H9 (cell line): ENCODE measurements around the gene TMEM95. TPM values are rescaled to one million over a fixed set of nuclear protein-coding genes. Genes with fewer than 3 reads are reported as not detected.

Experiments used
- DNase-seq: peaks from one replicate; pipeline ENCODE4 v3.0.0-alpha.2; 2017
- H2AFZ ChIP-seq: one replicate; pipeline ENCODE4 v1.6.1; 2013; ENCODE audit warnings: mild to moderate bottlenecking, low read length, control low read depth, moderate library complexity
- H2AK5ac ChIP-seq: 2 replicates; pipeline ENCODE4 v1.6.1; 2013; ENCODE audit warnings: low read length, control low read depth, mixed read lengths; ENCODE audit not compliant: insufficient read length
- H2BK120ac ChIP-seq: one replicate; pipeline ENCODE4 v1.6.1; 2013; ENCODE audit warnings: low read depth, mild to moderate bottlenecking, low read length, control low read depth, inconsistent platforms; ENCODE audit not compliant: poor library complexity, severe bottlenecking
- H2BK12ac ChIP-seq: 2 replicates; pipeline ENCODE4 v1.6.1; 2013; ENCODE audit warnings: low read length, control low read depth, mixed read lengths, low read depth; ENCODE audit not compliant: insufficient read length
- H2BK15ac ChIP-seq: 2 replicates; pipeline ENCODE4 v1.6.1; 2013; ENCODE audit warnings: low read depth, low read length, control low read depth
- H2BK20ac ChIP-seq: one replicate; pipeline ENCODE4 v1.6.1; 2013; ENCODE audit warnings: low read depth, mild to moderate bottlenecking, low read length, control low read depth, inconsistent platforms; ENCODE audit not compliant: poor library complexity, severe bottlenecking
- H2BK5ac ChIP-seq: 2 replicates; pipeline ENCODE4 v1.6.1; 2013; ENCODE audit warnings: low read length, control low read depth, mixed read lengths; ENCODE audit not compliant: insufficient read length
- H3K14ac ChIP-seq: 2 replicates; pipeline ENCODE4 v1.6.1; 2013; ENCODE audit warnings: low read length, control low read depth; ENCODE audit not compliant: insufficient read depth
- H3K18ac ChIP-seq: 2 replicates; pipeline ENCODE4 v1.6.1; 2013; ENCODE audit warnings: low read depth, mild to moderate bottlenecking, mixed read lengths, low read length, control low read depth; ENCODE audit not compliant: insufficient read length
- H3K23ac ChIP-seq: 2 replicates; pipeline ENCODE4 v1.6.1; 2013; ENCODE audit warnings: low read length, control low read depth, mixed read lengths, low read depth; ENCODE audit not compliant: insufficient read length
- H3K23me2 ChIP-seq: 2 replicates; pipeline ENCODE4 v1.6.1; 2013; ENCODE audit warnings: low read depth, mild to moderate bottlenecking, mixed read lengths, low read length, control low read depth; ENCODE audit not compliant: insufficient read length, poor library complexity, severe bottlenecking
- H3K27ac ChIP-seq: 2 replicates; pipeline ENCODE4 v1.5.1; 2013; ENCODE audit warnings: low read length, control low read depth, mixed read lengths, low read depth; ENCODE audit not compliant: insufficient read length
- H3K27me3 ChIP-seq: 2 replicates; pipeline ENCODE4 v1.6.1; 2013; ENCODE audit warnings: low read length, control low read depth, inconsistent platforms; ENCODE audit not compliant: insufficient read depth
- H3K4ac ChIP-seq: 2 replicates; pipeline ENCODE4 v1.6.1; 2013; ENCODE audit warnings: low read depth, mild to moderate bottlenecking, control low read depth, inconsistent platforms, low read length, moderate library complexity
- H3K4me1 ChIP-seq: 2 replicates; pipeline ENCODE4 v1.6.1; 2013; ENCODE audit warnings: low read length, control low read depth, inconsistent platforms; ENCODE audit not compliant: insufficient read depth
- H3K4me2 ChIP-seq: 2 replicates; pipeline ENCODE4 v1.6.1; 2013; ENCODE audit warnings: low read length, control low read depth, mixed read lengths; ENCODE audit not compliant: insufficient read length, insufficient read depth
- H3K56ac ChIP-seq: 2 replicates; pipeline ENCODE4 v1.6.1; 2013; ENCODE audit warnings: low read depth, mild to moderate bottlenecking, mixed read lengths, low read length, control low read depth; ENCODE audit not compliant: insufficient read length
- H3K79me1 ChIP-seq: 2 replicates; pipeline ENCODE4 v1.6.1; 2013; ENCODE audit warnings: low read depth, mild to moderate bottlenecking, moderate library complexity, low read length, control low read depth, inconsistent platforms; ENCODE audit not compliant: insufficient read depth, poor library complexity, severe bottlenecking
- H3K79me2 ChIP-seq: 2 replicates; pipeline ENCODE4 v1.6.1; 2013; ENCODE audit warnings: low read length, control low read depth, inconsistent platforms; ENCODE audit not compliant: insufficient read depth
- H3K9ac ChIP-seq: 2 replicates; pipeline ENCODE4 v1.6.1; 2013; ENCODE audit warnings: low read length, control low read depth, mixed read lengths; ENCODE audit not compliant: insufficient read length; ENCODE audit errors: extremely low read depth
- H3K9me3 ChIP-seq: one replicate; pipeline ENCODE4 v1.6.1; 2013; ENCODE audit warnings: low read depth, low read length, inconsistent platforms; ENCODE audit not compliant: control insufficient read depth
- H3T11ph ChIP-seq: one replicate; pipeline ENCODE4 v1.6.1; 2013; ENCODE audit warnings: mild to moderate bottlenecking, low read length, control low read depth, inconsistent platforms
- H4K20me1 ChIP-seq: one replicate; pipeline ENCODE4 v1.6.1; 2013; ENCODE audit not compliant: control insufficient read depth, insufficient read length, insufficient read depth
- H4K5ac ChIP-seq: 2 replicates; pipeline ENCODE4 v1.6.1; 2013; ENCODE audit warnings: low read depth, mild to moderate bottlenecking, mixed read lengths, low read length, control low read depth; ENCODE audit not compliant: insufficient read length
- H4K8ac ChIP-seq: replicated peaks from 2 replicates; pipeline ENCODE4 v1.6.1; 2013; ENCODE audit warnings: low read length, control low read depth, mixed read lengths, low read depth; ENCODE audit not compliant: insufficient read length
- H4K91ac ChIP-seq: 2 replicates; pipeline ENCODE4 v1.6.1; 2013; ENCODE audit warnings: low read depth, mild to moderate bottlenecking, moderate library complexity, mixed read lengths, low read length, control low read depth; ENCODE audit not compliant: insufficient read length
- H3K27ac Mint-ChIP-seq, 3 experiments: 2 replicates in 2 of 3; 3 replicates in 1 of 3; pipeline ENCODE4 v1.8.0; 2020 to 2021; ENCODE audit warnings: mixed read lengths in 3 of 3, mild to moderate bottlenecking in 1 of 3, moderate library complexity in 1 of 3
- H3K27me3 Mint-ChIP-seq: 2 replicates; pipeline ENCODE4 v1.8.0; 2021; ENCODE audit warnings: low read depth, mild to moderate bottlenecking, moderate library complexity, mixed read lengths
- H3K36me3 Mint-ChIP-seq, 3 experiments: 2 replicates in 2 of 3; 3 replicates in 1 of 3; pipeline ENCODE4 v1.8.0; 2020 to 2021; ENCODE audit warnings: low read depth in 3 of 3, mixed read lengths in 3 of 3; ENCODE audit not compliant: insufficient read depth in 1 of 3
- H3K4me1 Mint-ChIP-seq, 2 experiments: 2 replicates each; pipeline ENCODE4 v1.8.0; 2020; ENCODE audit warnings: mixed read lengths in 2 of 2
- H3K4me3 Mint-ChIP-seq, 2 experiments: 2 replicates in 1 of 2; 3 replicates in 1 of 2; pipeline ENCODE4 v1.8.0; 2020 to 2021; ENCODE audit warnings: mild to moderate bottlenecking in 2 of 2, mixed read lengths in 2 of 2, moderate library complexity in 1 of 2
- H3K9me3 Mint-ChIP-seq, 2 experiments: 2 replicates in 1 of 2; 3 replicates in 1 of 2; pipeline ENCODE4 v1.8.0; 2020; ENCODE audit warnings: mild to moderate bottlenecking in 2 of 2, mixed read lengths in 2 of 2, moderate library complexity in 1 of 2
- WGBS: extraction: QIAGEN DNeasy Blood & Tissue Kit; methylation state at CpG from one replicate; pipeline ENCODE4 v1.1.7; 2013; ENCODE audit warnings: missing lambda C conversion rate, low lambda C conversion rate, mixed read lengths; ENCODE audit not compliant: insufficient read length; ENCODE audit errors: extremely low coverage; 5-methylcytosine and 5-hydroxymethylcytosine counted together
- total RNA-seq: library from RNA; stranded (reverse); gene quantifications from 2 replicates; pipeline ENCODE4 v1.2.1, GENCODE V29; 2021
- TF ChIP-seq, protein P1 (sequence below): fragments of 200-600 bp; sonication (generic); conservative IDR thresholded peaks from 3 replicates; pipeline ENCODE4 v1.8.0; 2021; ENCODE audit warnings: antibody characterized with exemption, mild to moderate bottlenecking

Gene TMEM95
- total RNA-seq, 1 experiment from 2014 or later = not detected

DNA sequence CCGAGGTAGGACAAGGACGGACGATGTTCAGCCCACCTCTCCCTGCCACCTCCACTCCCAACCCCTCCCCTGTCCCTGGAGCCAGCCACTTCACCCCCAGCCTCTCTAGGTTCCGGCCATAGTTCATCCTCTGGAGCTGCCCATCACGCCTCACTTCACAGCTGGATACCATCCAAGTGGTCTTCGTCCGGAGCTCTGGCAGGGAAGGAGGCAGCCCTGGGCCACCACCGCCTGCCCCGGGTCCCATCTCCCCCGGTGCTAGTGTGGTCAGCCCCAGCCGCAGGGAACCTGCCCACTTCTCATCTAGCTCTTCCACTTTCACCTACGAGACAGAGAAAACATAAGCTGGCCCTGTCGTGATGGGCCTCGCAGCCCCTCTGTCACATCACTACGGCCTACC lies 33.5 kb upstream of the TMEM95 start:
- Histone ChIP-seq H3K23me2 (no peaks in the 10 kb centered on the region), H3K23ac (no peak overlapping the region), H3K9me3 (no peaks in the 10 kb centered on the region), H3K4ac (no peak overlapping the region), H3K79me1 (no peaks in the 10 kb centered on the region), H2BK12ac (no peak overlapping the region), H3K4me2 (no peak overlapping the region), H3K18ac (no peak overlapping the region), H2AFZ (no peak overlapping the region), H4K91ac (no peak overlapping the region), H2BK20ac (no peak overlapping the region), H3K14ac (no peak overlapping the region), H4K20me1 (no peaks in the 10 kb centered on the region), H4K8ac (no peak overlapping the region), H2BK120ac (no peak overlapping the region), H3K27ac (no peak overlapping the region), H2BK15ac (no peak overlapping the region), H2AK5ac (no peak overlapping the region), H3K4me1 (no peaks in the 10 kb centered on the region), H3K9ac (no peak overlapping the region), H2BK5ac (no peak overlapping the region), H3K56ac (no peak overlapping the region), H3K27me3 (no peaks in the 10 kb centered on the region), H4K5ac (no peak overlapping the region), H3K79me2 (no peaks in the 10 kb centered on the region), H3T11ph (no peak overlapping the region)
- H3K27ac Mint-ChIP-seq = no peak overlapping the region
- TF ChIP-seq, protein P1, sequence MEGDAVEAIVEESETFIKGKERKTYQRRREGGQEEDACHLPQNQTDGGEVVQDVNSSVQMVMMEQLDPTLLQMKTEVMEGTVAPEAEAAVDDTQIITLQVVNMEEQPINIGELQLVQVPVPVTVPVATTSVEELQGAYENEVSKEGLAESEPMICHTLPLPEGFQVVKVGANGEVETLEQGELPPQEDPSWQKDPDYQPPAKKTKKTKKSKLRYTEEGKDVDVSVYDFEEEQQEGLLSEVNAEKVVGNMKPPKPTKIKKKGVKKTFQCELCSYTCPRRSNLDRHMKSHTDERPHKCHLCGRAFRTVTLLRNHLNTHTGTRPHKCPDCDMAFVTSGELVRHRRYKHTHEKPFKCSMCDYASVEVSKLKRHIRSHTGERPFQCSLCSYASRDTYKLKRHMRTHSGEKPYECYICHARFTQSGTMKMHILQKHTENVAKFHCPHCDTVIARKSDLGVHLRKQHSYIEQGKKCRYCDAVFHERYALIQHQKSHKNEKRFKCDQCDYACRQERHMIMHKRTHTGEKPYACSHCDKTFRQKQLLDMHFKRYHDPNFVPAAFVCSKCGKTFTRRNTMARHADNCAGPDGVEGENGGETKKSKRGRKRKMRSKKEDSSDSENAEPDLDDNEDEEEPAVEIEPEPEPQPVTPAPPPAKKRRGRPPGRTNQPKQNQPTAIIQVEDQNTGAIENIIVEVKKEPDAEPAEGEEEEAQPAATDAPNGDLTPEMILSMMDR = no peak
- peaks cover 0 to under 1% of the 10 kb centered on the region in 2 experiments; a peak in 3 of 4 replicates for H3K4me1 Mint-ChIP-seq
- H3K27me3 Mint-ChIP-seq = no peaks in the 10 kb centered on the region
- H3K9me3 Mint-ChIP-seq = no peaks in the 10 kb centered on the region; a peak in 1 of 5 replicates
- WGBS = no CpG with 5 or more reads among the region's 15 CpGs
- DNase-seq = no peak
- peaks cover 48 to 90% (median 83%) of the 10 kb centered on the region in 3 experiments; a peak in 6 of 7 replicates for H3K36me3 Mint-ChIP-seq
- no peak overlapping the region for H3K4me3 Mint-ChIP-seq
